K562 (cell line): ENCODE results near the gene ETNK1. TPM values are rescaled to one million over a fixed set of nuclear protein-coding genes. Genes with fewer than 3 reads are reported as not detected.

Source experiments
- ATF7 ChIP-seq: fragments of 450-650 bp; IDR thresholded peaks from 2 replicates; pipeline ENCODE4 v1.7.1; 2014; ENCODE audit warnings: mild to moderate bottlenecking, moderate library complexity
- CHD2 ChIP-seq: IDR thresholded peaks from 2 replicates; pipeline ENCODE4 v1.6.1; 2011; ENCODE audit warnings: low read depth, low read length
- KDM1A ChIP-seq, 2 experiments: fragments of 450-650 bp; IDR thresholded peaks; 2 replicates each; pipeline ENCODE4 v1.6.1; 2016; ENCODE audit warnings: mild to moderate bottlenecking in 2 of 2
- MXI1 ChIP-seq: IDR thresholded peaks from 2 replicates; pipeline ENCODE4 v1.6.1; 2011; ENCODE audit warnings: low read depth, mild to moderate bottlenecking, improper control_type of control experiment, low read length
- POLR2A ChIP-seq: fragments of 450-650 bp; conservative IDR thresholded peaks from 2 replicates; pipeline ENCODE4 v1.6.1; 2016
- POLR2B ChIP-seq: fragments of 450-650 bp; IDR thresholded peaks from 2 replicates; pipeline ENCODE4 v1.6.1; 2018; ENCODE audit warnings: low read depth; ENCODE audit not compliant: partially characterized antibody
- POLR3A ChIP-seq: IDR thresholded peaks from 2 replicates; pipeline ENCODE4 v1.6.1; 2011; ENCODE audit warnings: borderline replicate concordance, mild to moderate bottlenecking, moderate library complexity; ENCODE audit not compliant: insufficient read length, insufficient read depth; ENCODE audit errors: extremely low read depth
- WHSC1 ChIP-seq: IDR thresholded peaks from one replicate; pipeline ENCODE4 v1.6.1; 2012; ENCODE audit warnings: low read length, control low read depth, inconsistent platforms
- ZNF174 ChIP-seq: fragments of 250-450 bp; sonication (Bioruptor Pico); IDR thresholded peaks from 2 replicates; pipeline ENCODE4 v1.4.0; 2020; ENCODE audit warnings: mild to moderate bottlenecking
- ZNF318 ChIP-seq, 2 experiments: fragments of 450-650 bp; IDR thresholded peaks; 2 replicates each; pipeline ENCODE4 v1.6.1; 2016; ENCODE audit warnings: mild to moderate bottlenecking in 2 of 2, borderline replicate concordance in 1 of 2, low read depth in 1 of 2, moderate library complexity in 1 of 2
- ZNF76 ChIP-seq: fragments of 250-450 bp; sonication (Bioruptor Pico); IDR thresholded peaks from 2 replicates; pipeline ENCODE4 v1.4.0; 2020; ENCODE audit warnings: mild to moderate bottlenecking, moderate library complexity, borderline replicate concordance
- ZNF780A ChIP-seq: fragments of 250-450 bp; sonication (Bioruptor Pico); IDR thresholded peaks from 2 replicates; pipeline ENCODE4 v1.5.0; 2021; ENCODE audit warnings: mild to moderate bottlenecking
- ZNF785 ChIP-seq: fragments of 250-450 bp; sonication (Bioruptor Pico); IDR thresholded peaks from 2 replicates; pipeline ENCODE4 v1.4.0; 2020; ENCODE audit warnings: mild to moderate bottlenecking
- polyA plus RNA-seq, 8 experiments: library from polyadenylated mRNA; depleted of rRNA in 4 of 8; stranded (reverse) in 5 of 8; unstranded in 3 of 8; fragments of >200 nt; fragmentation: Nextera tagmentation in 2 of 8; fragmentation: Illumina TruSeq in 1 of 8; extraction: Ambion mirVana in 2 of 8; extraction: Trizol in 1 of 8; gene quantifications; 2 replicates each; pipeline versions ENCODE4 v1.2.1 to v1.2.3, GENCODE V29; 2011 to 2014; ENCODE audit warnings: inconsistent platforms in 1 of 8, missing spikeins in 1 of 8
- total RNA-seq, 7 experiments: library from RNA; depleted of rRNA in 6 of 7; stranded (reverse); fragments of >200 nt in 6 of 7; fragmentation: Illumina TruSeq in 2 of 7; extraction: Trizol in 2 of 7; gene quantifications; 2 replicates each; pipeline versions ENCODE4 v1.2.1 to v1.2.3, GENCODE V29; 2011 to 2021; ENCODE audit warnings: low replicate concordance in 1 of 7
- TF ChIP-seq, protein P1 (sequence below), 2 experiments: fragments of 450-650 bp; conservative IDR thresholded peaks; 2 replicates each; pipeline ENCODE4 v1.6.1; 2017; ENCODE audit warnings: mild to moderate bottlenecking in 2 of 2, moderate library complexity in 2 of 2
- TF ChIP-seq, protein P2 (sequence below): fragments of 250-450 bp; sonication (Bioruptor Pico); IDR thresholded peaks from 2 replicates; pipeline ENCODE4 v1.5.0; 2021; ENCODE audit warnings: mild to moderate bottlenecking, borderline replicate concordance

ETNK1 gene
- total and polyA plus RNA-seq, 9 of the 15 experiments (the other 6 are each of a cell fraction or from before 2014, with no cell fraction given) = 10.0 to 70.5 (median 36.0) TPM

DNA sequence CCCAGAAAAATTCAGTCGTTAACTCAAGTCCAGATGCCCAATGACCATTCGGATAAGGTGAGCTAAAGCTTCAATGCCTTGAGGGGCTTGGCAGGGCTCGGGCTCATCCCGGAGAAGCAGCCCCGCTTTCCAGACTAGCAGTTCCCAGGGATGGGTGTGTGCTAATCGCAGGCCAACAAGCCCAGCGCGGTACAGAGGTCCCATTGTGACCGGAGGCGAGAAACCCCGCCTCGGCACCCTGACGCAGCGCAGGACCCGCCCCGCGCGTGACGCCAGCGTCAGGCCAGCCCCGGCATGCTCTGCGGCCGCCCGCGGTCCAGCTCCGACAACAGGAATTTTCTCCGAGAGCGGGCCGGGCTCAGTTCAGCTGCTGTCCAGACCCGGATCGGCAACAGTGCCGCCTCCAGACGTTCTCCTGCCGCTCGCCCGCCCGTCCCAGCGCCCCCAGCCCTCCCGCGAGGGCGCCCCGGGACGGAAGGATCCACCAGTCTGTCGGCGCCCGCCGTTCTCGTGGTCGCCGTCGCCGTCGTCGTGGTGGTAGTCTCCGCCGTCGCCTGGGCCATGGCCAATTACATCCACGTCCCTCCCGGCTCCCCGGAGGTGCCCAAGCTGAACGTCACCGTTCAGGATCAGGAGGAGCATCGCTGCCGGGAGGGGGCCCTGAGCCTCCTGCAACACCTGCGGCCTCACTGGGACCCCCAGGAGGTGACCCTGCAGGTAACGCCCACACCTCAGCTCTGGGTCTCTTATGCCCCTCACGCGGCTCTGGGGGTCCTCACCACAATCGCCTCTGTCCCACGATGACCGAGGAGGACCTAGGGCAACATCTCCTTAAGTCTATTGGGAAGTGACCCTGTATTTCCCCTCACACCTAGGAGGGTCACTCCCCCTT, at the start of gene ETNK1 (continued):
- no peak for TF ChIP-seq ZNF318 (IDR thresholded peaks at IDR 0.05; ENCODE audit: borderline replicate concordance in 1 of 2, low read depth in 1 of 2)
- TF ChIP-seq ZNF780A (CRISPR knock-in tag) = no peak
- TF ChIP-seq ATF7 = peak; percentile 74
- no peak for TF ChIP-seq ZNF76 (CRISPR knock-in tag)
- 0 out of 2 replicates have a peak, but pooled peaks have one; percentile 33 for TF ChIP-seq MXI1
- TF ChIP-seq, protein P1, sequence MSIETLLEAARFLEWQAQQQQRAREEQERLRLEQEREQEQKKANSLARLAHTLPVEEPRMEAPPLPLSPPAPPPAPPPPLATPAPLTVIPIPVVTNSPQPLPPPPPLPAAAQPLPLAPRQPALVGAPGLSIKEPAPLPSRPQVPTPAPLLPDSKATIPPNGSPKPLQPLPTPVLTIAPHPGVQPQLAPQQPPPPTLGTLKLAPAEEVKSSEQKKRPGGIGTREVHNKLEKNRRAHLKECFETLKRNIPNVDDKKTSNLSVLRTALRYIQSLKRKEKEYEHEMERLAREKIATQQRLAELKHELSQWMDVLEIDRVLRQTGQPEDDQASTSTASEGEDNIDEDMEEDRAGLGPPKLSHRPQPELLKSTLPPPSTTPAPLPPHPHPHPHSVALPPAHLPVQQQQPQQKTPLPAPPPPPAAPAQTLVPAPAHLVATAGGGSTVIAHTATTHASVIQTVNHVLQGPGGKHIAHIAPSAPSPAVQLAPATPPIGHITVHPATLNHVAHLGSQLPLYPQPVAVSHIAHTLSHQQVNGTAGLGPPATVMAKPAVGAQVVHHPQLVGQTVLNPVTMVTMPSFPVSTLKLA (conservative IDR thresholded peaks at IDR 0.05) = peak; percentile 58 to 78
- TF ChIP-seq ZNF174 (CRISPR knock-in tag) = no peak
- no peak for TF ChIP-seq POLR3A
- no peak for TF ChIP-seq WHSC1
- no peak for TF ChIP-seq ZNF785
- TF ChIP-seq, protein P2, sequence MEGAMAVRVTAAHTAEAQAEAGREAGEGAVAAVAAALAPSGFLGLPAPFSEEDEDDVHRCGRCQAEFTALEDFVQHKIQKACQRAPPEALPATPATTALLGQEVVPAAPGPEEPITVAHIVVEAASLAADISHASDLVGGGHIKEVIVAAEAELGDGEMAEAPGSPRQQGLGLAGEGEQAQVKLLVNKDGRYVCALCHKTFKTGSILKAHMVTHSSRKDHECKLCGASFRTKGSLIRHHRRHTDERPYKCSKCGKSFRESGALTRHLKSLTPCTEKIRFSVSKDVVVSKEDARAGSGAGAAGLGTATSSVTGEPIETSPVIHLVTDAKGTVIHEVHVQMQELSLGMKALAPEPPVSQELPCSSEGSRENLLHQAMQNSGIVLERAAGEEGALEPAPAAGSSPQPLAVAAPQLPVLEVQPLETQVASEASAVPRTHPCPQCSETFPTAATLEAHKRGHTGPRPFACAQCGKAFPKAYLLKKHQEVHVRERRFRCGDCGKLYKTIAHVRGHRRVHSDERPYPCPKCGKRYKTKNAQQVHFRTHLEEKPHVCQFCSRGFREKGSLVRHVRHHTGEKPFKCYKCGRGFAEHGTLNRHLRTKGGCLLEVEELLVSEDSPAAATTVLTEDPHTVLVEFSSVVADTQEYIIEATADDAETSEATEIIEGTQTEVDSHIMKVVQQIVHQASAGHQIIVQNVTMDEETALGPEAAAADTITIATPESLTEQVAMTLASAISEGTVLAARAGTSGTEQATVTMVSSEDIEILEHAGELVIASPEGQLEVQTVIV (CRISPR knock-in tag) = no peak
- peak; percentile 94 for TF ChIP-seq POLR2A
- TF ChIP-seq POLR2B = peak; percentile 92
- no peak for TF ChIP-seq KDM1A (IDR thresholded peaks at IDR 0.05)
- TF ChIP-seq CHD2 = no peak
